ENCODE data around the gene MED26.

DNA sequence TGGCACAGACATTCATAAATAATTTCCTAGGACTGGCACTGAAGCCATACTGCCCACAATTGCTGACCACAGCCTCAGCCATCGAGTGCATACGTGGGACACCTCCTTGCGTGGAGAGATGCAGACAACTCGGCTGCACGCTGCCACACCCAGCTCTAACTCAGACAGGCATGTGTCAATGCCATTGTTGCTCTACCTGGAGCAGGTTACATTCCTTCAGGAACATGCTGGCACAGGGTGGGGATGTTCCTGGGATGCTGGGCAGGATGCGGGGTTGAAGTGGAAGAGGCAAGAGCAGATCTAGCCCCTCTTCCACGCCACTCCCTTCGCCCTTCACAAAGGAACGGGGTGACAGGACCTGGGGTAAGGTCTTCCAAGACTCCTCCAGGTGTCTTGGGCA is 31.6 kb downstream of the MED26 start:
- TF ChIP-seq CTCF (IDR thresholded peaks at IDR 0.05; ENCODE audit: insufficient read depth, low read depth, low read length): no peak
- TF ChIP-seq EZH2 (IDR thresholded peaks at IDR 0.05; ENCODE audit: insufficient read depth, low read length): no peak
